MM.1S (cell line): ENCODE measurements around the gene IGHMBP2.
"Not testable (repeated sequence)": the region's sequence is repeated elsewhere in the genome, so short reads cannot be mapped to it uniquely, and the experiment has no call there.

Experiments
- DNase-seq: peaks from one replicate; pipeline ENCODE4 v3.0.0-alpha.2; 2015
- H2AFZ ChIP-seq: fragments of 300-600 bp; sonication (generic); 2 replicates; pipeline ENCODE4 v1.6.0; 2016; ENCODE audit warnings: antibody characterized with exemption, low read length
- H3F3A ChIP-seq: fragments of 300-600 bp; sonication (generic); 2 replicates; pipeline ENCODE4 v1.6.1; 2016; ENCODE audit warnings: mild to moderate bottlenecking, antibody characterized with exemption, low read length, moderate library complexity, mixed read lengths; ENCODE audit not compliant: insufficient read depth
- H3K27ac ChIP-seq: fragments of 300-600 bp; sonication (generic); 2 replicates; pipeline ENCODE4 v1.5.1; 2016; ENCODE audit warnings: mild to moderate bottlenecking, low read length
- H3K27me3 ChIP-seq: fragments of 300-600 bp; sonication (generic); replicated peaks from 2 replicates; pipeline ENCODE4 v1.6.0; 2016; ENCODE audit warnings: low read length; ENCODE audit not compliant: insufficient read depth
- H3K36me3 ChIP-seq: fragments of 300-600 bp; sonication (generic); replicated peaks from 2 replicates; pipeline ENCODE4 v1.6.1; 2016; ENCODE audit warnings: mild to moderate bottlenecking, low read length, mixed read lengths; ENCODE audit not compliant: insufficient read depth
- H3K4me1 ChIP-seq: fragments of 300-600 bp; sonication (generic); 2 replicates; pipeline ENCODE4 v1.6.1; 2016; ENCODE audit warnings: low read length, mixed read lengths
- H3K4me2 ChIP-seq: fragments of 300-600 bp; sonication (generic); 2 replicates; pipeline ENCODE4 v1.6.0; 2016; ENCODE audit warnings: low read depth, low read length
- H3K4me3 ChIP-seq: fragments of 300-600 bp; sonication (generic); 2 replicates; pipeline ENCODE4 v1.5.1; 2016; ENCODE audit warnings: low read length, mixed read lengths
- H3K79me2 ChIP-seq: fragments of 300-600 bp; sonication (generic); 2 replicates; pipeline ENCODE4 v1.6.1; 2016; ENCODE audit warnings: mixed run types, low read length, mixed read lengths
- H3K9ac ChIP-seq: fragments of 300-600 bp; sonication (generic); 2 replicates; pipeline ENCODE4 v1.6.1; 2016; ENCODE audit warnings: low read length, mixed read lengths
- H3K9me2 ChIP-seq: fragments of 300-600 bp; sonication (generic); replicated peaks from 2 replicates; pipeline ENCODE4 v1.6.1; 2016; ENCODE audit warnings: mild to moderate bottlenecking, low read length, mixed read lengths; ENCODE audit not compliant: insufficient read depth
- H3K9me3 ChIP-seq: fragments of 300-600 bp; sonication (generic); replicated peaks from 2 replicates; pipeline ENCODE4 v1.6.1; 2016; ENCODE audit warnings: mild to moderate bottlenecking, low read length, mixed read lengths; ENCODE audit not compliant: insufficient read depth
- H4K20me1 ChIP-seq: fragments of 300-600 bp; sonication (generic); 2 replicates; pipeline ENCODE4 v1.6.1; 2016; ENCODE audit warnings: mild to moderate bottlenecking, low read length, moderate library complexity, mixed read lengths; ENCODE audit not compliant: insufficient read depth
- EZH2 ChIP-seq: fragments of 300-600 bp; sonication (generic); optimal IDR thresholded peaks from 2 replicates; pipeline ENCODE3; 2017; ENCODE audit warnings: low read depth, mild to moderate bottlenecking, antibody characterized with exemption, low read length, mixed read lengths
- EZH2phosphoT487 ChIP-seq: fragments of 300-600 bp; sonication (generic); IDR thresholded peaks from 2 replicates; pipeline ENCODE4 v1.6.1; 2018; ENCODE audit warnings: antibody characterized with exemption, low read length
- TF ChIP-seq, protein P1 (sequence below): fragments of 300-600 bp; sonication (generic); IDR thresholded peaks from 2 replicates; pipeline ENCODE4 v1.5.1; 2016; ENCODE audit warnings: antibody characterized with exemption, low read length, mixed read lengths

The IGHMBP2 gene

DNA sequence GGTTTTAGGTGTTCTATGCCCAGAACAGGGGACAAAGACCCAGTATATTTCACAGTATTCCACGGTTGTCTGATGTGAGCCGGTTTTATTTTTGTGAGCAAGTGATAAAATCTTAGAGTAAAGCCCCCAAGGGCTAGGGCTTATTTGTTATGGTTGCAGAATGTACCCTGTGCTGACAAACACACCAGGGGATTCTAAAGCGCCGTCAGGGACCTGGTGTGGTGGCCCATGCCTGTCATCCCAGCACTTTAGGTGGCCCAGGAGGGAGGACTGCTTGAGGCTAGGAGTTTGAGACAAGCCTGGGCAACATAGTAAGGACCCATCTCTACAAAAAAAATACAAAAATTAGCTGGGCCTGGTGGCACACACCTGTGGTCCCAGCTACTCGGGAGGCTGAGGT, 22.8 kb upstream of the IGHMBP2 start:
- Histone ChIP-seq H3K79me2 (no peaks in the 10 kb centered on the region), H3K27me3 (no peaks in the 10 kb centered on the region), H3K36me3 (no peaks in the 10 kb centered on the region), H3K9ac (no peak overlapping the region), H3K27ac (no peak overlapping the region), H3K4me2 (no peak overlapping the region), H3K9me3 (no peaks in the 10 kb centered on the region), H3F3A (no peaks in the 10 kb centered on the region), H2AFZ (no peak overlapping the region), H3K4me1 (no peaks in the 10 kb centered on the region), H3K4me3 (no peak overlapping the region), H4K20me1 (no peaks in the 10 kb centered on the region), H3K9me2 (no peaks in the 10 kb centered on the region)
- DNase-seq = no peak
- no peak for TF ChIP-seq EZH2phosphoT487
- TF ChIP-seq EZH2 = no peak
- TF ChIP-seq, protein P1, sequence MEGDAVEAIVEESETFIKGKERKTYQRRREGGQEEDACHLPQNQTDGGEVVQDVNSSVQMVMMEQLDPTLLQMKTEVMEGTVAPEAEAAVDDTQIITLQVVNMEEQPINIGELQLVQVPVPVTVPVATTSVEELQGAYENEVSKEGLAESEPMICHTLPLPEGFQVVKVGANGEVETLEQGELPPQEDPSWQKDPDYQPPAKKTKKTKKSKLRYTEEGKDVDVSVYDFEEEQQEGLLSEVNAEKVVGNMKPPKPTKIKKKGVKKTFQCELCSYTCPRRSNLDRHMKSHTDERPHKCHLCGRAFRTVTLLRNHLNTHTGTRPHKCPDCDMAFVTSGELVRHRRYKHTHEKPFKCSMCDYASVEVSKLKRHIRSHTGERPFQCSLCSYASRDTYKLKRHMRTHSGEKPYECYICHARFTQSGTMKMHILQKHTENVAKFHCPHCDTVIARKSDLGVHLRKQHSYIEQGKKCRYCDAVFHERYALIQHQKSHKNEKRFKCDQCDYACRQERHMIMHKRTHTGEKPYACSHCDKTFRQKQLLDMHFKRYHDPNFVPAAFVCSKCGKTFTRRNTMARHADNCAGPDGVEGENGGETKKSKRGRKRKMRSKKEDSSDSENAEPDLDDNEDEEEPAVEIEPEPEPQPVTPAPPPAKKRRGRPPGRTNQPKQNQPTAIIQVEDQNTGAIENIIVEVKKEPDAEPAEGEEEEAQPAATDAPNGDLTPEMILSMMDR = no peak

DNA sequence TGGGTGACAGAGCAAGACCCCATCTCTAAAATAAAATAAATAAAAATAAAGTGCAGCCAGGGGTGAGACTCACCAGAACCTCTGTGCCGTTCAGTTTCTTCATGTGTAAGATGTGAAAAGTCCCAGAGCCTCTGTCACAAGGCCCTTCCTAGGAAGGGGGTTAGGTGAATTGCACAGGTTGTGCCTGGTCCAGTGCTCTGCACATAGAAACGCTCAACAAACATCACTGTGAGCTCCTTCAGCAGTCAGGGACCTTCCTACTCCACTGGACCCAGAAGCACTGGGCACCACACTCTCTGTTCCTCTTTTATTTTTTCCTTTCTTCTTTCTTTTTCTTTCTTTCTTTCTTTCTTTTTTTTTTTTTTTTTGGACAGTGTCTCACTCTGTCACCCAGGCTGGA, 22.4 kb upstream of the IGHMBP2 start:
- no peak for DNase-seq
- Histone ChIP-seq H3K4me1 (no peaks in the 10 kb centered on the region), H4K20me1 (no peaks in the 10 kb centered on the region), H3K27me3 (no peaks in the 10 kb centered on the region), H3K9me3 (no peaks in the 10 kb centered on the region), H2AFZ (no peak overlapping the region), H3K9ac (no peak overlapping the region), H3K79me2 (no peaks in the 10 kb centered on the region), H3K27ac (no peak overlapping the region), H3K4me2 (no peak overlapping the region), H3K4me3 (no peak overlapping the region), H3K36me3 (no peaks in the 10 kb centered on the region), H3K9me2 (no peaks in the 10 kb centered on the region), H3F3A (no peaks in the 10 kb centered on the region)
- TF ChIP-seq, protein P1 = no peak
- TF ChIP-seq EZH2phosphoT487 = no peak
- TF ChIP-seq EZH2 = no peak

DNA sequence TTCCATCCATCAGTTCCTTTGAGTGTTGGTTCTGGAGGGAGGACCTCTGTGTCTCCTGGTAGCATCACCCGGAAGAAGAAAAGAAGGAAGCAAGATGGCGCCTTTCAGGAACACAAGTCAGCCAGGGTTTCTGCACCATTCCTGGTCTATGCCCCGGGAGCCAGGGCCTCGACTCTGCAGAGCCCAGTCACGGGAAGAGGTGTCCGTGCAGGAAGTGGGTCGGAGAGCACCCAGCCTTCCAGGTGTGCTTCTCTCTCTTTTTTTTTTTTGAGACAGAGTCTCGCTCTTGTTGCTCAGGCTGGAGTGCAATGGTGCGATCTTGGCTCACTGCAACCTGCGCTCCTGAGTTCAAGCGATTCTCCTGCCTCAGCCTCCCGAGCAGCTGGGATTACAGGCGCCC, 21.3 kb upstream of the IGHMBP2 start:
- DNase-seq = no peak
- TF ChIP-seq EZH2 = no peak
- TF ChIP-seq, protein P1 = no peak
- no peak for TF ChIP-seq EZH2phosphoT487
- Histone ChIP-seq H3F3A (no peaks in the 10 kb centered on the region), H3K4me3 (no peak overlapping the region), H3K9me2 (no peaks in the 10 kb centered on the region), H3K36me3 (no peaks in the 10 kb centered on the region), H3K4me2 (no peak overlapping the region), H3K79me2 (no peaks in the 10 kb centered on the region), H3K27ac (no peak overlapping the region), H2AFZ (no peak overlapping the region), H3K27me3 (no peaks in the 10 kb centered on the region), H4K20me1 (no peaks in the 10 kb centered on the region), H3K9ac (no peak overlapping the region), H3K4me1 (no peaks in the 10 kb centered on the region), H3K9me3 (no peaks in the 10 kb centered on the region)

DNA sequence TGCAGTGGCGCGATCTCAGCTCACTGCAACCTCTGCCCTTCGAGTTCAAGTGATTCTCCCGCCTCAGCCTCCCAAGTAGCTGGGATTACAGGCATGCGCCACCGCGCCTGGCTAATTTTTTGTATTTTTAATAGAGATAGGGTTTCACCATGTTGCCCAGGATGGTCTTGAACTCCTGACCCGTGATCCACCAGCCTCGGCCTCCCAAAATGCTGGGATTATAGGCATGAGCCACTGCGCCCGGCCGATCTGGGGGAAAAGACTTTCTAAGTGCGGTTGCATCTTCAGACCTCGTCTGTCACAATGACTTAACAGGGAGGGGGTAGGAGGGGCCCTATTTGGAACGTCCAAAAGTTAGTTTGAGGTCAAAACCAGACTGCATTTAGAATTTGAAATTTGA, 18.9 kb upstream of the IGHMBP2 start:
- H3K4me1 ChIP-seq, H3K9me2 ChIP-seq, DNase-seq, H3K27me3 ChIP-seq, H4K20me1 ChIP-seq, H3K4me3 ChIP-seq, H3K36me3 ChIP-seq, H3F3A ChIP-seq, H3K4me2 ChIP-seq, H3K79me2 ChIP-seq, H3K27ac ChIP-seq, H3K9me3 ChIP-seq, H3K9ac ChIP-seq, H2AFZ ChIP-seq: not testable (repeated sequence)
